ENCODE results near the gene TLE2.
"Not testable (repeated sequence)": the region's sequence is repeated elsewhere in the genome, so short reads cannot be mapped to it uniquely, and the experiment has no call there.

TLE2 gene

GRCh38 chr19:3013263-3013725 is 15.8 kb downstream of the TLE2 start:
- no peak overlapping the region for H3K4me3 ChIP-seq (ENCODE audit: control insufficient read depth, low read depth, low read length)
- no peak for TF ChIP-seq CTCF (IDR thresholded peaks at IDR 0.05; ENCODE audit: control insufficient read depth, insufficient read depth, low read depth, low read length, missing control alignments)
- no peak for DNase-seq (ENCODE audit: low read depth)

- no peak for TF ChIP-seq CTCF (IDR thresholded peaks at IDR 0.05; ENCODE audit: control insufficient read depth, insufficient read depth, low read depth, low read length, missing control alignments)
- DNase-seq (ENCODE audit: low read depth): no peak
Observed at GRCh38 chr19:3012621-3013262, 16.3 kb downstream of the TLE2 start.

GRCh38 chr19:3012059-3012458 is 17.0 kb downstream of the TLE2 start:
- H3K4me3 ChIP-seq (ENCODE audit: control insufficient read depth, low read depth, low read length); DNase-seq (ENCODE audit: low read depth): not testable (repeated sequence)

More at GRCh38 chr19:3012621-3013262, 16.3 kb downstream of the TLE2 start:
- H3K4me3 ChIP-seq (ENCODE audit: control insufficient read depth, low read depth, low read length): no peak overlapping the region

- no peak overlapping the region for H3K4me3 ChIP-seq (ENCODE audit: control insufficient read depth, low read depth, low read length)
- no peak for TF ChIP-seq CTCF (IDR thresholded peaks at IDR 0.05; ENCODE audit: control insufficient read depth, insufficient read depth, low read depth, low read length, missing control alignments)
- DNase-seq (ENCODE audit: low read depth): no peak
Observed at GRCh38 chr19:3010871-3011270, 18.2 kb downstream of the TLE2 start.

- no peak for TF ChIP-seq CTCF (IDR thresholded peaks at IDR 0.05; ENCODE audit: control insufficient read depth, insufficient read depth, low read depth, low read length, missing control alignments)
- DNase-seq (ENCODE audit: low read depth): no peak
- no peak overlapping the region for H3K4me3 ChIP-seq (ENCODE audit: control insufficient read depth, low read depth, low read length)
Observed at GRCh38 chr19:3008994-3009393, 20.1 kb downstream of the TLE2 start.

GRCh38 chr19:3007975-3008374 is 21.1 kb downstream of the TLE2 start:
- DNase-seq (ENCODE audit: low read depth): no peak
- no peak overlapping the region for H3K4me3 ChIP-seq (ENCODE audit: control insufficient read depth, low read depth, low read length)
- no peak for TF ChIP-seq CTCF (IDR thresholded peaks at IDR 0.05; ENCODE audit: control insufficient read depth, insufficient read depth, low read depth, low read length, missing control alignments)

GRCh38 chr19:3006075-3006767 is 22.9 kb downstream of the TLE2 start:
- H3K4me3 ChIP-seq (ENCODE audit: control insufficient read depth, low read depth, low read length): no peak overlapping the region
- TF ChIP-seq CTCF (IDR thresholded peaks at IDR 0.05; ENCODE audit: control insufficient read depth, insufficient read depth, low read depth, low read length, missing control alignments): no peak
- DNase-seq (ENCODE audit: low read depth): no peak
